HepG2 (cell line): Measurements from ENCODE around the gene BBS9. TPM values are rescaled to one million over a fixed set of nuclear protein-coding genes. Genes with fewer than 3 reads are reported as not detected.
A peak's percentile ranks its signal among the peaks of the same experiment; 100 is the strongest.

Experiments used
- CC2D1A ChIP-seq: sonication (generic); formaldehyde crosslinking; IDR thresholded peaks from 2 replicates; pipeline ENCODE4 v1.8.1; 2023; ENCODE audit warnings: mild to moderate bottlenecking, missing genetic modification reagents
- EZH2 ChIP-seq: conservative IDR thresholded peaks from 2 replicates; pipeline ENCODE4 v1.6.1; 2012; ENCODE audit warnings: mild to moderate bottlenecking, low read depth, low read length, moderate library complexity
- FOXJ3 ChIP-seq: sonication (generic); formaldehyde crosslinking; IDR thresholded peaks from 2 replicates; pipeline ENCODE4 v1.4.0; 2020; ENCODE audit warnings: missing genetic modification reagents, mild to moderate bottlenecking, borderline replicate concordance
- HDAC2 ChIP-seq: sonication (generic); formaldehyde crosslinking; IDR thresholded peaks from 2 replicates; pipeline ENCODE4 v1.4.0; 2020; ENCODE audit warnings: missing genetic modification reagents
- HIVEP1 ChIP-seq: sonication (generic); formaldehyde crosslinking; IDR thresholded peaks from 2 replicates; pipeline ENCODE4 v1.4.0; 2020; ENCODE audit warnings: mild to moderate bottlenecking, missing genetic modification reagents
- JUN ChIP-seq: sonication (generic); formaldehyde crosslinking; IDR thresholded peaks from 2 replicates; pipeline ENCODE4 v1.4.0; 2020; ENCODE audit warnings: mild to moderate bottlenecking, missing genetic modification reagents
- KDM5A ChIP-seq: fragments of 200-600 bp; sonication (generic); IDR thresholded peaks from 2 replicates; pipeline ENCODE4 v1.7.0; 2018; ENCODE audit warnings: antibody characterized with exemption, mild to moderate bottlenecking, low read length, borderline replicate concordance
- TCF7 ChIP-seq: sonication (generic); IDR thresholded peaks from 2 replicates; pipeline ENCODE4 v1.6.1; 2016; ENCODE audit warnings: antibody characterized with exemption, low read depth
- ZBTB1 ChIP-seq: sonication (generic); formaldehyde crosslinking; IDR thresholded peaks from 2 replicates; pipeline ENCODE4 v1.4.0; 2020; ENCODE audit warnings: missing genetic modification reagents, borderline replicate concordance
- ZFAT ChIP-seq: sonication (generic); formaldehyde crosslinking; conservative IDR thresholded peaks from 2 replicates; pipeline ENCODE4 v1.8.1; 2023; ENCODE audit warnings: missing genetic modification reagents, inconsistent platforms
- ZNF343 ChIP-seq: sonication (generic); formaldehyde crosslinking; IDR thresholded peaks from 2 replicates; pipeline ENCODE4 v1.4.0; 2020; ENCODE audit warnings: mild to moderate bottlenecking, missing genetic modification reagents
- ZNF510 ChIP-seq: sonication (generic); formaldehyde crosslinking; IDR thresholded peaks from 2 replicates; pipeline ENCODE4 v1.4.0; 2020; ENCODE audit warnings: low read depth, mild to moderate bottlenecking, missing genetic modification reagents
- ZNF615 ChIP-seq: sonication (generic); formaldehyde crosslinking; IDR thresholded peaks from 2 replicates; pipeline ENCODE4 v1.5.0; 2020; ENCODE audit warnings: mild to moderate bottlenecking, missing genetic modification reagents, borderline replicate concordance
- ZNF660 ChIP-seq: sonication (generic); formaldehyde crosslinking; IDR thresholded peaks from 2 replicates; pipeline ENCODE4 v1.5.1; 2020; ENCODE audit warnings: mild to moderate bottlenecking, low read depth, missing genetic modification reagents, borderline replicate concordance
- polyA plus RNA-seq, 8 experiments: library from polyadenylated mRNA; depleted of rRNA in 3 of 8; stranded (reverse) in 7 of 8; unstranded in 1 of 8; fragments of >200 nt; fragmentation: Illumina TruSeq in 4 of 8; extraction: Trizol in 4 of 8; gene quantifications; 2 replicates each; pipeline versions ENCODE4 v1.2.1 to v1.2.3, GENCODE V29; 2011 to 2016; ENCODE audit warnings: low read depth in 4 of 8, missing spikeins in 1 of 8, mixed read lengths in 1 of 8; ENCODE audit not compliant: insufficient read depth in 1 of 8
- total RNA-seq, 5 experiments: library from RNA; depleted of rRNA; stranded (reverse); fragments of >200 nt; fragmentation: Illumina TruSeq; extraction: Trizol; gene quantifications; 2 replicates each; pipeline ENCODE4 v1.2.3, GENCODE V29; 2016; ENCODE audit warnings: low read depth in 1 of 5
- TF ChIP-seq, protein P1 (sequence below): sonication (generic); formaldehyde crosslinking; IDR thresholded peaks from 2 replicates; pipeline ENCODE4 v1.5.0; 2020; ENCODE audit warnings: mild to moderate bottlenecking, missing genetic modification reagents
- TF ChIP-seq, protein P2 (sequence below): sonication (generic); formaldehyde crosslinking; IDR thresholded peaks from 2 replicates; pipeline ENCODE4 v1.8.1; 2023; ENCODE audit warnings: mild to moderate bottlenecking, missing genetic modification reagents, borderline replicate concordance
- TF ChIP-seq, protein P3 (sequence below): sonication (generic); formaldehyde crosslinking; IDR thresholded peaks from 2 replicates; pipeline ENCODE4 v1.5.0; 2020; ENCODE audit warnings: missing genetic modification reagents
- TF ChIP-seq, protein P4 (sequence below), 2 experiments: fragments of 450-650 bp in 1 of 2; sonication (generic) in 1 of 2; formaldehyde crosslinking in 1 of 2; IDR thresholded peaks; 2 replicates each; pipeline versions ENCODE4 v1.6.1 to v1.8.0; 2016 to 2022; ENCODE audit warnings: antibody characterized with exemption in 1 of 2, mild to moderate bottlenecking in 1 of 2, missing genetic modification reagents in 1 of 2

BBS9 gene
- total and polyA plus RNA-seq, 2 of the 13 experiments (the other 11 are each of a cell fraction or from before 2014, with no cell fraction given): 5.1 to 7.8 TPM

DNA sequence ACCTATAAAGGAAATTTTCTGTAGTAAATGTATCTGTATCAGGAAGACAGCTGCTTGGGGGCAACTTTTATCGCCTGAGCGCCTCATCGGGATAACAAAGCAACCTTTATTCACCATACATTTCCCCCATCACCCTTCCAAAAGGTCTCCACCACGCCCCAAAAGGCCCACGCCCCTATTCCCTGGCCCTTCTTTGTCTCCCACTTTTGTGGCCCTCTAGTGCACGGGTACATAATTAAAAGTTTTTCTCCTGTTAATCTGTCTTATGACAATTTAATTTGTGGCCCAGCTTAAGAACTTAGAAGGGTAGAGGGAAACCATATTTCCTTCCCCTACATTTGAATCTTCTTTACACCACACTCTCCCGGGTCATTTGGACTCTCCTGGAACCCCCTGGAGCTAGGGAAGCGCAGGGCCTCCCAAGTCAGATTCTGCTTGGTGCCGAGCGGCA is 20.8 kb upstream of the BBS9 start (continued):
- TF ChIP-seq ZNF615 (CRISPR knock-in tag): no peak
- TF ChIP-seq CC2D1A (CRISPR knock-in tag): no peak
- no peak for TF ChIP-seq ZNF510 (CRISPR knock-in tag)
- TF ChIP-seq ZBTB1: no peak
- peak; percentile 4; the same call in 1 of the 2 replicates for TF ChIP-seq HDAC2
- TF ChIP-seq TCF7: no peak
- TF ChIP-seq ZNF343: no peak
- TF ChIP-seq ZNF660 (CRISPR knock-in tag): no peak
- TF ChIP-seq JUN (CRISPR knock-in tag): no peak
- TF ChIP-seq FOXJ3 (CRISPR knock-in tag): no peak
- no peak for TF ChIP-seq KDM5A
- TF ChIP-seq, protein P1, sequence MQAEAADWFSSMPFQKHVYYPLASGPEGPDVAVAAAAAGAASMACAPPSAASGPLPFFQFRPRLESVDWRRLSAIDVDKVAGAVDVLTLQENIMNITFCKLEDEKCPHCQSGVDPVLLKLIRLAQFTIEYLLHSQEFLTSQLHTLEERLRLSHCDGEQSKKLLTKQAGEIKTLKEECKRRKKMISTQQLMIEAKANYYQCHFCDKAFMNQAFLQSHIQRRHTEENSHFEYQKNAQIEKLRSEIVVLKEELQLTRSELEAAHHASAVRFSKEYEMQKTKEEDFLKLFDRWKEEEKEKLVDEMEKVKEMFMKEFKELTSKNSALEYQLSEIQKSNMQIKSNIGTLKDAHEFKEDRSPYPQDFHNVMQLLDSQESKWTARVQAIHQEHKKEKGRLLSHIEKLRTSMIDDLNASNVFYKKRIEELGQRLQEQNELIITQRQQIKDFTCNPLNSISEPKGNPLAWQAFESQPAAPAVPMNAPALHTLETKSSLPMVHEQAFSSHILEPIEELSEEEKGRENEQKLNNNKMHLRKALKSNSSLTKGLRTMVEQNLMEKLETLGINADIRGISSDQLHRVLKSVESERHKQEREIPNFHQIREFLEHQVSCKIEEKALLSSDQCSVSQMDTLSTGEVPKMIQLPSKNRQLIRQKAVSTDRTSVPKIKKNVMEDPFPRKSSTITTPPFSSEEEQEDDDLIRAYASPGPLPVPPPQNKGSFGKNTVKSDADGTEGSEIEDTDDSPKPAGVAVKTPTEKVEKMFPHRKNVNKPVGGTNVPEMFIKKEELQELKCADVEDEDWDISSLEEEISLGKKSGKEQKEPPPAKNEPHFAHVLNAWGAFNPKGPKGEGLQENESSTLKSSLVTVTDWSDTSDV: no peak
- TF ChIP-seq EZH2: no peak
- TF ChIP-seq, protein P2, sequence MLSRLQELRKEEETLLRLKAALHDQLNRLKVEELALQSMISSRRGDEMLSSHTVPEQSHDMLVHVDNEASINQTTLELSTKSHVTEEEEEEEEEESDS: no peak
- no peak for TF ChIP-seq ZFAT
- TF ChIP-seq, protein P3, sequence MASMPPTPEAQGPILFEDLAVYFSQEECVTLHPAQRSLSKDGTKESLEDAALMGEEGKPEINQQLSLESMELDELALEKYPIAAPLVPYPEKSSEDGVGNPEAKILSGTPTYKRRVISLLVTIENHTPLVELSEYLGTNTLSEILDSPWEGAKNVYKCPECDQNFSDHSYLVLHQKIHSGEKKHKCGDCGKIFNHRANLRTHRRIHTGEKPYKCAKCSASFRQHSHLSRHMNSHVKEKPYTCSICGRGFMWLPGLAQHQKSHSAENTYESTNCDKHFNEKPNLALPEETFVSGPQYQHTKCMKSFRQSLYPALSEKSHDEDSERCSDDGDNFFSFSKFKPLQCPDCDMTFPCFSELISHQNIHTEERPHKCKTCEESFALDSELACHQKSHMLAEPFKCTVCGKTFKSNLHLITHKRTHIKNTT (CRISPR knock-in tag): no peak
- TF ChIP-seq, protein P4, sequence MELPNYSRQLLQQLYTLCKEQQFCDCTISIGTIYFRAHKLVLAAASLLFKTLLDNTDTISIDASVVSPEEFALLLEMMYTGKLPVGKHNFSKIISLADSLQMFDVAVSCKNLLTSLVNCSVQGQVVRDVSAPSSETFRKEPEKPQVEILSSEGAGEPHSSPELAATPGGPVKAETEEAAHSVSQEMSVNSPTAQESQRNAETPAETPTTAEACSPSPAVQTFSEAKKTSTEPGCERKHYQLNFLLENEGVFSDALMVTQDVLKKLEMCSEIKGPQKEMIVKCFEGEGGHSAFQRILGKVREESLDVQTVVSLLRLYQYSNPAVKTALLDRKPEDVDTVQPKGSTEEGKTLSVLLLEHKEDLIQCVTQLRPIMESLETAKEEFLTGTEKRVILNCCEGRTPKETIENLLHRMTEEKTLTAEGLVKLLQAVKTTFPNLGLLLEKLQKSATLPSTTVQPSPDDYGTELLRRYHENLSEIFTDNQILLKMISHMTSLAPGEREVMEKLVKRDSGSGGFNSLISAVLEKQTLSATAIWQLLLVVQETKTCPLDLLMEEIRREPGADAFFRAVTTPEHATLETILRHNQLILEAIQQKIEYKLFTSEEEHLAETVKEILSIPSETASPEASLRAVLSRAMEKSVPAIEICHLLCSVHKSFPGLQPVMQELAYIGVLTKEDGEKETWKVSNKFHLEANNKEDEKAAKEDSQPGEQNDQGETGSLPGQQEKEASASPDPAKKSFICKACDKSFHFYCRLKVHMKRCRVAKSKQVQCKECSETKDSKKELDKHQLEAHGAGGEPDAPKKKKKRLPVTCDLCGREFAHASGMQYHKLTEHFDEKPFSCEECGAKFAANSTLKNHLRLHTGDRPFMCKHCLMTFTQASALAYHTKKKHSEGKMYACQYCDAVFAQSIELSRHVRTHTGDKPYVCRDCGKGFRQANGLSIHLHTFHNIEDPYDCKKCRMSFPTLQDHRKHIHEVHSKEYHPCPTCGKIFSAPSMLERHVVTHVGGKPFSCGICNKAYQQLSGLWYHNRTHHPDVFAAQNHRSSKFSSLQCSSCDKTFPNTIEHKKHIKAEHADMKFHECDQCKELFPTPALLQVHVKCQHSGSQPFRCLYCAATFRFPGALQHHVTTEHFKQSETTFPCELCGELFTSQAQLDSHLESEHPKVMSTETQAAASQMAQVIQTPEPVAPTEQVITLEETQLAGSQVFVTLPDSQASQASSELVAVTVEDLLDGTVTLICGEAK (IDR thresholded peaks at IDR 0.05): no peak
- TF ChIP-seq, protein P4 (CRISPR knock-in tag; IDR thresholded peaks at IDR 0.05): no peak
- TF ChIP-seq HIVEP1: no peak
